GM23248 (cell line): ENCODE results near the gene CMTR1. TPM values are rescaled to one million over a fixed set of nuclear protein-coding genes. Genes with fewer than 3 reads are reported as not detected.
A peak's percentile ranks its signal among the peaks of the same experiment; 100 is the strongest.

Source experiments
- DNase-seq: peaks from one replicate; pipeline ENCODE4 v3.0.0-alpha.2; 2015
- H2AFZ ChIP-seq: fragments of 200-600 bp; sonication (generic); 2 replicates; pipeline ENCODE4 v1.6.1; 2016; ENCODE audit warnings: antibody characterized with exemption
- H3F3A ChIP-seq: fragments of 200-600 bp; sonication (generic); 2 replicates; pipeline ENCODE4 v1.6.1; 2016; ENCODE audit warnings: mild to moderate bottlenecking, antibody characterized with exemption, mixed run types; ENCODE audit not compliant: insufficient read depth
- H3K27ac ChIP-seq: fragments of 200-600 bp; sonication (generic); 2 replicates; pipeline ENCODE4 v1.5.1; 2016; ENCODE audit warnings: mild to moderate bottlenecking
- H3K27me3 ChIP-seq: fragments of 200-600 bp; sonication (generic); replicated peaks from 2 replicates; pipeline ENCODE4 v1.6.1; 2016; ENCODE audit warnings: mild to moderate bottlenecking; ENCODE audit not compliant: insufficient read depth
- H3K36me3 ChIP-seq: fragments of 200-600 bp; sonication (generic); 2 replicates; pipeline ENCODE4 v1.6.1; 2016; ENCODE audit warnings: low read depth, mild to moderate bottlenecking
- H3K4me1 ChIP-seq: fragments of 200-600 bp; sonication (generic); 2 replicates; pipeline ENCODE4 v1.6.1; 2016; ENCODE audit warnings: mild to moderate bottlenecking; ENCODE audit not compliant: insufficient read depth
- H3K4me2 ChIP-seq: fragments of 200-600 bp; sonication (generic); one replicate; pipeline ENCODE4 v1.6.1; 2016; ENCODE audit warnings: mild to moderate bottlenecking; ENCODE audit not compliant: unreplicated experiment
- H3K4me3 ChIP-seq: fragments of 200-600 bp; sonication (generic); 2 replicates; pipeline ENCODE4 v1.5.1; 2016; ENCODE audit warnings: mild to moderate bottlenecking
- H3K79me2 ChIP-seq: fragments of 200-600 bp; sonication (generic); 2 replicates; pipeline ENCODE4 v1.6.1; 2016; ENCODE audit warnings: mild to moderate bottlenecking; ENCODE audit not compliant: insufficient read depth
- H3K9ac ChIP-seq: fragments of 200-600 bp; sonication (generic); 2 replicates; pipeline ENCODE4 v1.6.1; 2016; ENCODE audit warnings: mild to moderate bottlenecking
- H3K9me2 ChIP-seq: fragments of 200-600 bp; sonication (generic); 2 replicates; pipeline ENCODE4 v1.6.1; 2016; ENCODE audit warnings: mixed run types, mild to moderate bottlenecking, moderate library complexity; ENCODE audit not compliant: insufficient read depth
- H3K9me3 ChIP-seq: fragments of 200-600 bp; sonication (generic); one replicate; pipeline ENCODE4 v1.6.1; 2017; ENCODE audit warnings: low read depth
- H4K20me1 ChIP-seq: fragments of 200-600 bp; sonication (generic); 2 replicates; pipeline ENCODE4 v1.6.0; 2016; ENCODE audit not compliant: insufficient read depth
- EZH2 ChIP-seq: fragments of 200-600 bp; sonication (generic); IDR thresholded peaks from 2 replicates; pipeline ENCODE4 v1.6.1; 2018; ENCODE audit warnings: antibody characterized with exemption, mild to moderate bottlenecking; ENCODE audit not compliant: insufficient read depth, poor library complexity, severe bottlenecking
- EZH2phosphoT487 ChIP-seq: fragments of 200-600 bp; sonication (generic); IDR thresholded peaks from 2 replicates; pipeline ENCODE4 v1.6.1; 2018; ENCODE audit warnings: antibody characterized with exemption, moderate library complexity, mild to moderate bottlenecking, low read depth; ENCODE audit not compliant: insufficient read depth
- WGBS, 2 experiments: methylation state at CpG; one replicate each; pipeline ENCODE4 v1.1.6; 2015 to 2017; ENCODE audit warnings: low lambda C conversion rate in 2 of 2, low coverage in 1 of 2; ENCODE audit errors: missing lambda C conversion rate in 2 of 2; 5-methylcytosine and 5-hydroxymethylcytosine counted together
- in situ Hi-C: fragments of 300-500 bp; cut with MboI; formaldehyde crosslinking; loops from 2 replicates; pipeline ENCODE4 v1.15.0; 2020
- polyA plus RNA-seq: library from polyadenylated mRNA; unstranded; fragments of >200 nt; fragmentation: Nextera tagmentation; extraction: Ambion mirVana; gene quantifications from 2 replicates; pipeline ENCODE4 v1.2.1, GENCODE V29; 2016
- total RNA-seq: library from RNA; depleted of rRNA; stranded (reverse); fragments of >200 nt; shearing (Covaris generic); gene quantifications from 2 replicates; pipeline ENCODE4 v1.2.3, GENCODE V29; 2014

CMTR1 gene
- total and polyA plus RNA-seq, 2 experiments from 2014 or later = 16.1 to 46.3 TPM

- Histone ChIP-seq H3K9ac (no peak overlapping the region), H3K36me3 (peaks cover 7% of the 10 kb centered on the region; the same call in 1 of the 2 replicates), H3K4me1 (no peaks in the 10 kb centered on the region), H3K27me3 (no peaks in the 10 kb centered on the region), H2AFZ (no peak overlapping the region), H3K9me2 (no peaks in the 10 kb centered on the region), H3K4me3 (no peak overlapping the region), H3F3A (no peaks in the 10 kb centered on the region), H4K20me1 (no peaks in the 10 kb centered on the region), H3K79me2 (no peaks in the 10 kb centered on the region), H3K9me3 (no peaks in the 10 kb centered on the region), H3K4me2 (no peak overlapping the region), H3K27ac (no peak overlapping the region)
- TF ChIP-seq EZH2phosphoT487 = no peak
- 87 to 88% methylated on average over 13 to 18 of the region's 18 CpGs for WGBS, 2 experiments
- DNase-seq = no peak
- in situ Hi-C loops = no loop called here
These were observed 44.8 kb downstream of the CMTR1 start for GRCh38 chr6:37477656-37478435.

GRCh38 chr6:37478827-37479226 lies 45.8 kb downstream of the CMTR1 start:
- TF ChIP-seq EZH2 (no peak), EZH2phosphoT487 (no peak)
- in situ Hi-C loops = no loop called here
- H3K79me2 ChIP-seq = no peaks in the 10 kb centered on the region

GRCh38 chr6:37479266-37479854 lies 46.3 kb downstream of the CMTR1 start:
- TF ChIP-seq EZH2phosphoT487 (no peak), EZH2 (no peak)
- H4K20me1 ChIP-seq = no peaks in the 10 kb centered on the region
- no peak overlapping the region for H3K9ac ChIP-seq
- H3K79me2 ChIP-seq = no peaks in the 10 kb centered on the region
- DNase-seq = peak; percentile 15
- H3K27me3 ChIP-seq = no peaks in the 10 kb centered on the region
- H3K27ac ChIP-seq = no peak overlapping the region
- no peaks in the 10 kb centered on the region for H3K9me3 ChIP-seq
- H3K9me2 ChIP-seq = no peaks in the 10 kb centered on the region
- no peak overlapping the region for H3K4me3 ChIP-seq
- H3K4me2 ChIP-seq = no peak overlapping the region
- no peaks in the 10 kb centered on the region for H3F3A ChIP-seq
- in situ Hi-C loops = no loop called here
- H2AFZ ChIP-seq = no peak overlapping the region
- no peaks in the 10 kb centered on the region for H3K4me1 ChIP-seq
- H3K36me3 ChIP-seq = peaks cover 2% of the 10 kb centered on the region; the same call in 1 of the 2 replicates
- WGBS, 2 experiments = 78 to 79% methylated on average over 6 of the region's 6 CpGs

More at GRCh38 chr6:37478827-37479226, 45.8 kb downstream of the CMTR1 start:
- Histone ChIP-seq H3K4me3 (no peak overlapping the region), H3K27ac (no peak overlapping the region), H3K9me3 (no peaks in the 10 kb centered on the region), H3K4me2 (no peak overlapping the region), H3K4me1 (no peaks in the 10 kb centered on the region), H4K20me1 (no peaks in the 10 kb centered on the region), H2AFZ (no peak overlapping the region), H3K9ac (no peak overlapping the region), H3K27me3 (no peaks in the 10 kb centered on the region), H3K9me2 (no peaks in the 10 kb centered on the region), H3F3A (no peaks in the 10 kb centered on the region), H3K36me3 (peaks cover 7% of the 10 kb centered on the region; the same call in 1 of the 2 replicates)
- WGBS, 2 experiments = 85 to 86% methylated on average over 7 of the region's 7 CpGs
- no peak for DNase-seq

- H3F3A ChIP-seq = no peaks in the 10 kb centered on the region
These were observed 47.2 kb downstream of the CMTR1 start for GRCh38 chr6:37480118-37480736.

More at GRCh38 chr6:37480118-37480736, 47.2 kb downstream of the CMTR1 start:
- Histone ChIP-seq H3K4me2 (no peak overlapping the region), H3K27me3 (no peaks in the 10 kb centered on the region), H3K4me3 (no peak overlapping the region), H3K9me3 (no peaks in the 10 kb centered on the region), H3K9me2 (no peaks in the 10 kb centered on the region), H3K4me1 (no peaks in the 10 kb centered on the region), H3K36me3 (no peaks in the 10 kb centered on the region), H3K9ac (no peak overlapping the region), H3K79me2 (no peaks in the 10 kb centered on the region), H3K27ac (no peak overlapping the region), H4K20me1 (no peaks in the 10 kb centered on the region), H2AFZ (no peak overlapping the region)
- no peak for TF ChIP-seq EZH2
- TF ChIP-seq EZH2phosphoT487 = no peak
- in situ Hi-C loops = no loop called here
- no peak for DNase-seq
- WGBS, 2 experiments = 100% methylated on average over 1 of the region's 1 CpG
